Activated CD4-positive, alpha-beta T cell treated with anti-CD3 and anti-CD28 coated beads for 24 hours (primary cell): ENCODE data around the gene DCC.
"Not testable (repeated sequence)": the region's sequence is repeated elsewhere in the genome, so short reads cannot be mapped to it uniquely, and the experiment has no call there.

Experiments
- DNase-seq, 2 donors: peaks; one replicate each; pipeline ENCODE4 v3.0.0-alpha.2; 2020; ENCODE audit warnings: low read depth in 2 of 2

Gene DCC

GRCh38 chr18:52352920-52353319 lies 12.9 kb downstream of the DCC start:
- DNase-seq: no peak

GRCh38 chr18:52353589-52353988 lies 13.6 kb downstream of the DCC start:
- no peak for DNase-seq

DNA sequence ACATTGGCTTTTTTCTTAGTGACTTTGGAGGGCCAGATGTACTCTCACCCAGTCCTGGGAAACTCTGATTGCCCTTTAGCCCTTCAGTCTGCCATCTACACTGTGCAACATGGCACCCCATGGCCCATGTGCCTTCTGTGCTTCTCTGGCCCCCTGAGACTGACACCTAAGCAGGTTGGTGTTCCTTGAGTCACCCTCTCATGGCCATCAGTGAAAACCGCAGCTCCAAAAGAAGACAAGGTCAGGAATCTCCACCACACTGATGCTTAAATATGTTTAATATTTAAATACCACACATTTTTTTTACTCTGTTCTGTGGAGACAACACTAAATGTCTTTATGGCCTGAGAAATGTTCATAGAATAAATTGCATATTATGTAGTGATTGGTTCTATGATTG lies 23.9 kb downstream of the DCC start:
- DNase-seq: no peak

- DNase-seq: not testable (repeated sequence)
Observed at GRCh38 chr18:52366851-52367250, 26.9 kb downstream of the DCC start.

GRCh38 chr18:52367953-52368742 lies 28.2 kb downstream of the DCC start:
- DNase-seq: no peak

GRCh38 chr18:52370841-52371240 lies 30.8 kb downstream of the DCC start:
- no peak for DNase-seq

- no peak for DNase-seq
Observed at GRCh38 chr18:52376104-52376503, 36.1 kb downstream of the DCC start.

DNA sequence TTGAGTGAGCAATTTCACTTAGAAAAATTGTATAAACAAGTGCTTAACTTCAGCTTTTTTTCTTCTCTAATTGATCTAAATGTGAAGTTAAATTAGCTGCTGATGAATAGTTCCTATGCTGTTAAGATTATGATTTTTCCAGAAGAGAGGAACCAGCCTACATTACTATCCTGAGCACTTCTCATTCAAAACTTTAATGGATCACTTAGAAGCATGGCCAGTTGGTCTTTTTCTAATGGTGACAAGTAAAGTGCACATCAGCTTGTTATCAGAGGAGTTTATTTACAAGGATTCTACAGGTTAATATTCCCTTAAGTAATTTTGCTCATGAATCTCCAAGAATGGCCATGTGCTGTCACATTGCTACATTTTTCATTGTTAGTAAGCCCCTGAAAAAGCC lies 37.1 kb downstream of the DCC start:
- no peak for DNase-seq

- no peak for DNase-seq
Observed at GRCh38 chr18:52386306-52386705, 46.3 kb downstream of the DCC start.

GRCh38 chr18:52387175-52387574 lies 47.2 kb downstream of the DCC start:
- DNase-seq: no peak

DNA sequence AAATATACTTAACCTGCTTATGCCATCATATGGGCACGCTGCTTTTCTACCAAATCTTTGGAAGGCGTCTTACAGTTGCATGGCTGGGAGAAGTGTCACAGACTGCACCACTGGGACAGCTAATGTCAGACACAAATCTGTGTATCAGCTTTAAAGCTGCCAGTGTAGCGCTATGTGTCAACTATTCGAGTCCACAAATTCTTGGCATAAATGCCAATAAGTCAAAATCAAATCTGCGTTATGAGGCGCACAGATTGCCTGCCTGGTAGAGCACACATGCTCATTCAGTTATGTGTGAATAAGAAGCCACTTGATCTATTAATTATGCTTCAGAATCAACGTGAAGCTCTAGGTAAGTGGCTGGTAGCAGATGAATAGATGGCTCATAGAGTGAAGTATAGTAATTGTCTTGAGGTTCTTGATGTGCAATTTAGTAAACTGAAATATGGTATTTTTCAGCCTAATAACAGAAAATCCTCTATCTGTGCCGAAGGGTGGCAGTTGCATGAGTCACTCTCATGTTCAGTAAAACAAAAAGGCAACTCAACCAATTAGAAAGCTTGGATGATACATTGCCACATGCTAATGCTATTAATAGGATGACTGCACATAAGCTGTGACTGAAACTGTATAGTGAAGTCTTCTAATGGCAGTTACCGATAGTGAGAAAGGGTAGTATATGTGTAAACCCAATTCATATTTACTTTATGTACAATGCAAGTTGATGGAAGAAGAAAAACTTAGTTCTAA lies 52.0 kb downstream of the DCC start:
- no peak for DNase-seq

GRCh38 chr18:52394602-52395001 lies 54.6 kb downstream of the DCC start:
- no peak for DNase-seq

DNA sequence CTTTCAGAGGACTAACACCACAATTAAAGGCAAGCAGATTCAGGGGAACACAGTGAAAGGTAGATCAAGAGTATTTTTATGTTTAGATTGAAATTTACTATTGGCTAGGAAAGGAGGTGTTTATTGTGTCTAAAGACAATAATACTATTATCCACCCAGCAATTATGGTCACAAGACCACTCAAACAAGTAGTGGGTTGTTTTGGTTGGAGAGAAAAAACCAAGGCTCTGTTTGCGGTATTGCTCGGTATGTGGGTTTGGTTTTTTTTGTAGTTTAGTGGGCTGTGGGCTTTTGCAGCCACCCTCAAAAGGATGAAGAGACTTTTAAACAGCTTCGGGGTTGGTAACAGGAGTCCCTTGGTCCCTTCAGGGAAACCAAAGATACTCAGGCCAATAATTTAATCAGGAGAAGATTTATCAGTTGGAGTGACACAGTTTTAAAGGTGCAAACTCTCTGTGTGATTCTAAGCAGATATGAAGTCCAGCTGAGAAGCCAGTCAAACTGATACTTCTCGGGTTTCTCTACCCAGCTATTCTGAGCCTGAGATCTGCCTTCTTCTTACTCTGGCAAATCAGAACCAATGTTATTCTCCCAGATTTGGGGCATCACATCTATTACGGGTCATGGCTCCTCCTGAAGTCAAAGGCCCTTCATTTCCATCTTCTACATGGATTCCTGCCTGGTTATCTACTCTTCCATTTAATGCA lies 55.3 kb downstream of the DCC start:
- DNase-seq: no peak

GRCh38 chr18:52401236-52401635 lies 61.2 kb downstream of the DCC start:
- DNase-seq: no peak

- no peak for DNase-seq
Observed at GRCh38 chr18:52402814-52403213, 62.8 kb downstream of the DCC start.

- DNase-seq: no peak
Observed at GRCh38 chr18:52403291-52404021, 63.5 kb downstream of the DCC start.

GRCh38 chr18:52408800-52409302 lies 68.9 kb downstream of the DCC start:
- no peak for DNase-seq

DNA sequence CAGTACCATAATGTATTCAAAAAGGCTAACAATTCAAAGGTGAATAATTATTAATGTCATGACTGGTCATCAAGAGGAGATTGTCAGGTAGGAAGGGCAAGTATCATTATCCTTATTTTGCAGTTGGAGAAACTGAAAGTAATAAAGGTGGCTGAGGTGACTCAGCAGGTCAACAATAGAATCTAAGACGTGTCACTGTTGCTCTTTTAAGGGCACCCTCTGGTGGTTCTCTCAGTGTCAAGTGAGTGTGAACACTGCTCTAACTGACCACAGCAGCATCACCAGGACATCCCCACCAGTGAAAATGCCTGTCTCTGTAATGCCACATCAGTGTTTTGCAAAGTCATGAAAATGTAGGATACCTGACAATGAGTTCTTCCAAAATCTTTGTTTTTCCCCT lies 69.7 kb downstream of the DCC start:
- no peak for DNase-seq

DNA sequence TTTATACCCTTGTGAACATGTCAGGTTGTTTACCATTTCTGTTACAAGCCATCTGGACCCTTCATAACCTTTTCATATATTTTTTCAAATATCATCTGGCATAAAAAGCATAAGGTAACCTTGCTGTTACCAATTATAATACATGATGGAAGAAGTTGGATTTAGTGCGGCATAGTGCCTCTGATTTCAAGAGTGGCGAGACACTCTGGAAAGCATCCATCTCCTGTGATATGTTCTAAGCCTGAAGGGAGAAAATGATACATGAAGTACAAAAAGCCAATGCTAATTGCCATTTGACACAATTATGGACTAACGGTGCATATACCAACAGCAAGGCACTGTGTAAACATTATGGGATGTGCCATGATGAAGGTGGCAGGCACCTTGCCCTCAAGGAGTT lies 75.1 kb downstream of the DCC start:
- no peak for DNase-seq

GRCh38 chr18:52422985-52423601 lies 83.1 kb downstream of the DCC start:
- no peak for DNase-seq

DNA sequence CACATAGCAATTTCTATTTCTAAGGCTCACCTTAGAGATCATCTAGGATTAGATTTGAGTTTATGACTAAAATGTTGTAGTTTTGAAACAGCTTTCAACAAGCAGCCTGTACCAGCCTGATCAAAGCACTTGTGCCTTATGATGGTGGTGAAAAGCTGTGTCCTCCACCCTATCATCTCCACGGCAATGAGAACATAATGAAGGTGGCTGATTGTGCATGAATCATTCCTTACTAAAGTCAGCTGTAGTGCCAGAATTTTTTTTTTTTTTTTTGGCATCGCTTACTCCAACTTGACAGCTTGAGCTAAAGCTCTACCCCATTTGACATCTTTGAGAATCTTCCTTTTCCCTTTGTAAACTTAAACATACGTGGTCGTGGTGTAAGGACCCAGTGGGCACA lies 86.0 kb downstream of the DCC start:
- no peak for DNase-seq
